Gastrocnemius medialis (tissue), 4 donors: ENCODE measurements around the gene FOXP3. TPM values are rescaled to one million over a fixed set of nuclear protein-coding genes. Genes with fewer than 3 reads are reported as not detected.

Experiments used
- ATAC-seq, 2 donors: fragments of 150-250 bp; one replicate each; pipeline ENCODE4 v1.9.1; 2016
- DNase-seq, 2 donors: peaks; one replicate each; pipeline ENCODE4 v3.0.0-alpha.2; 2019
- H3K27ac ChIP-seq, 4 donors: fragments of 200-600 bp; sonication (generic); 1 replicate in 1 of 4; 2 replicates in 3 of 4; pipeline ENCODE4 v1.5.1; 2016 to 2018; ENCODE audit warnings: mild to moderate bottlenecking in 2 of 4, moderate library complexity in 1 of 4
- H3K27me3 ChIP-seq, 3 donors: fragments of 200-600 bp; sonication (generic) in 2 of 3; 1 replicate in 1 of 3; 2 replicates in 2 of 3; pipeline versions ENCODE4 v1.5.1 to v1.6.0; 2016 to 2019; ENCODE audit warnings: mild to moderate bottlenecking in 1 of 3, moderate library complexity in 1 of 3
- H3K36me3 ChIP-seq, 2 donors: fragments of 200-600 bp; sonication (generic) in 1 of 2; one replicate each; pipeline ENCODE4 v1.5.1; 2017 to 2018
- H3K4me1 ChIP-seq, 2 donors: fragments of 200-600 bp; sonication (generic) in 1 of 2; one replicate each; pipeline ENCODE4 v1.5.1; 2016 to 2017; ENCODE audit warnings: mild to moderate bottlenecking in 2 of 2
- H3K4me3 ChIP-seq, 4 donors: fragments of 200-600 bp; sonication (generic) in 3 of 4; 1 replicate in 1 of 4; 2 replicates in 3 of 4; pipeline ENCODE4 v1.5.1; 2016 to 2019; ENCODE audit warnings: mild to moderate bottlenecking in 2 of 4
- H3K9me3 ChIP-seq, 3 donors: fragments of 200-600 bp; sonication (generic) in 2 of 3; 1 replicate in 1 of 3; 2 replicates in 2 of 3; pipeline ENCODE4 v1.5.1; 2016 to 2019
- POLR2A ChIP-seq, 2 donors: fragments of 450-650 bp; IDR thresholded peaks; one replicate each; pipeline ENCODE4 v1.6.1; 2017; ENCODE audit warnings: antibody characterized with exemption in 2 of 2, mild to moderate bottlenecking in 2 of 2, moderate library complexity in 2 of 2
- in situ Hi-C, 4 donors: fragments of 200-750 bp; cut with MboI; loops; one replicate each; pipeline versions ENCODE4 v1.15.0 to v1.8.0; 2017; ENCODE audit warnings: low sequenced_read_pairs in 4 of 4
- intact Hi-C: fragments of 100-400 bp; cut with DNase I; formaldehyde crosslinking; loops from one replicate; pipeline ENCODE4 v1.15.1; 2023; ENCODE audit warnings: low total_unique reads
- total RNA-seq, 4 donors: library from RNA; depleted of rRNA; stranded (reverse); fragments of >200 nt; gene quantifications; one replicate each; pipeline versions ENCODE4 v1.1.0 to v1.2.3, GENCODE V29; 2016
- TF ChIP-seq, protein P1 (sequence below), 5 experiments: fragments of 450-650 bp in 3 of 5; fragments of 200-600 bp in 2 of 5; sonication (generic) in 2 of 5; IDR thresholded peaks in 4 of 5; conservative IDR thresholded peaks in 1 of 5; 1 replicate in 4 of 5; 2 replicates in 1 of 5; pipeline ENCODE4 v1.5.1; 2016 to 2019; ENCODE audit warnings: antibody characterized with exemption in 5 of 5, mild to moderate bottlenecking in 3 of 5, moderate library complexity in 3 of 5

Gene FOXP3
- total RNA-seq, 4 donors from 2014 or later, result not detected

DNA sequence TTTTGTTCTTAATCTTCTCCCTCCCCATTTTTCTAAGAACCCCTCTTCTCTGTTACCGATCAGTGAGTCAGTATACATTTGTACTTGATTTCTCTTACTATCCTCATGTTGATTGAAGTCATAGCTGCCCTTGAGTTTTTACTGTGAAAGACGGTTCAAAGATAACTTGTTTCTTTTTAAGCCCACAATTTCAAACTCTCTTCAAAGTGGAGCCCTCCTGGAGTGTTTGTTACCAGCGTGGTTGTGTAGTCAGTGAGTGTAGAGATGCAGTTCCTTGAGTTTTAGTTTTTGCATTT lies 13.0 kb upstream of the FOXP3 start:
- in situ Hi-C loops, result no loop called here
- H3K27ac ChIP-seq, result peak overlapping the region in 1 of 4 donors; percentile 52
- no peak overlapping the region for H3K4me3 ChIP-seq
- H3K27me3 ChIP-seq, result no peaks in the 10 kb centered on the region
- no peak for ATAC-seq
- H3K4me1 ChIP-seq, result peaks cover 5 to 6% of the 10 kb centered on the region in 2 donors
- TF ChIP-seq POLR2A (IDR thresholded peaks at IDR 0.05), result no peak
- H3K36me3 ChIP-seq, result no peaks in the 10 kb centered on the region
- intact Hi-C loops, result no loop called here
- no peaks in the 10 kb centered on the region for H3K9me3 ChIP-seq
- no peak for DNase-seq

DNA sequence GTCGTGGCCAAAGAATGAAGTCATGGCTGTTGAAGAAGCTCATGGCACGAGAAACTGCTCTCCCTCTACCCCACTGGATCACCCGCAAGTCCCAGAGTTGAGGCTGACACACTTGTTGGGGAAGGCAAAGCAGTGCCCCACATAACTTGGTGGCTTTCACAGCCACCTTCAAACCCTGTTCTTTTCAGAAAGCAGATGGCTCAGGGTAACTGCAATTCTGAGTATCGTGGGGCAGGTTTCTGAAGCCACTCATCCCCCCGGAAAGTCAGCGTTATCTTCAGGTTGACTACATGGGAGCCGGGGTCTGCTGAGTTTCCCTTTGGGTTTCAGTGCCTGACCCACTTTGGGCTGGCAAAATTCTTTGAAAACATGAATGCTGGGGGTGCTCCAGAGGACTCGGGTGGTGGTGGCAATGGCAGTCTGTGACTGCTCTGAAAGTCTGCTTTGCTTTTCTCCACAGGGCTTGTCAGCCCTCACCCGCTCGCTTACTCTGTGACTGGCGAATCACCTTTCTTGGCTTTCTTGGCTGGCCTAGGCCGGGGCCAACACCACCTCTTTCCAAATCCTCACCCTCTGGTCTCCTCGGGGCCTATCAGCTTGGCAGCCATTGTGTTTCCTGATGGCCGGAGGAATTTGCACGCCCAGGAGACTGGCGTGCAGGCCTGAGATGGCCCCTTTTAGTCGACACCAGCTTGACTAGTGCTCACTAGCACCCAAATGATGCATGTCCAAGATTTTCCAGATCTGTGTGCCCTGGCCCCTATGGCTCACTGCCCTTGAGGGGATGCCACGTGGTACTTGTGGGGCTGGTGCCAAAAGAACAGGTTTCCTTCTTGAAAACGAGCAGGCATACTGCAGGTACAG lies 12.4 kb upstream of the FOXP3 start:
- H3K4me1 ChIP-seq, result peaks cover 9% of the 10 kb centered on the region in 2 donors
- intact Hi-C loops, result no loop called here
- no peaks in the 10 kb centered on the region for H3K9me3 ChIP-seq
- TF ChIP-seq POLR2A (IDR thresholded peaks at IDR 0.05), result no peak
- TF ChIP-seq, protein P1, sequence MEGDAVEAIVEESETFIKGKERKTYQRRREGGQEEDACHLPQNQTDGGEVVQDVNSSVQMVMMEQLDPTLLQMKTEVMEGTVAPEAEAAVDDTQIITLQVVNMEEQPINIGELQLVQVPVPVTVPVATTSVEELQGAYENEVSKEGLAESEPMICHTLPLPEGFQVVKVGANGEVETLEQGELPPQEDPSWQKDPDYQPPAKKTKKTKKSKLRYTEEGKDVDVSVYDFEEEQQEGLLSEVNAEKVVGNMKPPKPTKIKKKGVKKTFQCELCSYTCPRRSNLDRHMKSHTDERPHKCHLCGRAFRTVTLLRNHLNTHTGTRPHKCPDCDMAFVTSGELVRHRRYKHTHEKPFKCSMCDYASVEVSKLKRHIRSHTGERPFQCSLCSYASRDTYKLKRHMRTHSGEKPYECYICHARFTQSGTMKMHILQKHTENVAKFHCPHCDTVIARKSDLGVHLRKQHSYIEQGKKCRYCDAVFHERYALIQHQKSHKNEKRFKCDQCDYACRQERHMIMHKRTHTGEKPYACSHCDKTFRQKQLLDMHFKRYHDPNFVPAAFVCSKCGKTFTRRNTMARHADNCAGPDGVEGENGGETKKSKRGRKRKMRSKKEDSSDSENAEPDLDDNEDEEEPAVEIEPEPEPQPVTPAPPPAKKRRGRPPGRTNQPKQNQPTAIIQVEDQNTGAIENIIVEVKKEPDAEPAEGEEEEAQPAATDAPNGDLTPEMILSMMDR (IDR thresholded peaks at IDR 0.05 in 4 of 5, conservative IDR thresholded peaks at IDR 0.05 in 1 of 5), result no peak
- no peaks in the 10 kb centered on the region for H3K36me3 ChIP-seq
- peak in 1 of 2 donors; percentile 74 for ATAC-seq
- in situ Hi-C loops, result no loop called here
- H3K27me3 ChIP-seq, result no peaks in the 10 kb centered on the region
- no peak overlapping the region for H3K4me3 ChIP-seq
- DNase-seq, result peak in 1 of 2 donors; percentile 21
- peak overlapping the region in 2 of 4 donors; percentile 44 to 52 for H3K27ac ChIP-seq

- no peak for DNase-seq
- no peaks in the 10 kb centered on the region for H3K9me3 ChIP-seq
- no peaks in the 10 kb centered on the region for H3K27me3 ChIP-seq
- ATAC-seq, result no peak
- H3K36me3 ChIP-seq, result no peaks in the 10 kb centered on the region
- peaks cover 9 to 13% of the 10 kb centered on the region in 2 donors for H3K4me1 ChIP-seq
- H3K27ac ChIP-seq, result peak overlapping the region in 1 of 4 donors; percentile 52
- no peak for TF ChIP-seq POLR2A (IDR thresholded peaks at IDR 0.05)
- TF ChIP-seq, protein P1 (IDR thresholded peaks at IDR 0.05 in 4 of 5, conservative IDR thresholded peaks at IDR 0.05 in 1 of 5), result no peak
- in situ Hi-C loops (no loop called here), intact Hi-C loops (no loop called here)
- no peak overlapping the region for H3K4me3 ChIP-seq
Observed at GRCh38 chrX:49276207-49276606, 11.7 kb upstream of the FOXP3 start.

DNA sequence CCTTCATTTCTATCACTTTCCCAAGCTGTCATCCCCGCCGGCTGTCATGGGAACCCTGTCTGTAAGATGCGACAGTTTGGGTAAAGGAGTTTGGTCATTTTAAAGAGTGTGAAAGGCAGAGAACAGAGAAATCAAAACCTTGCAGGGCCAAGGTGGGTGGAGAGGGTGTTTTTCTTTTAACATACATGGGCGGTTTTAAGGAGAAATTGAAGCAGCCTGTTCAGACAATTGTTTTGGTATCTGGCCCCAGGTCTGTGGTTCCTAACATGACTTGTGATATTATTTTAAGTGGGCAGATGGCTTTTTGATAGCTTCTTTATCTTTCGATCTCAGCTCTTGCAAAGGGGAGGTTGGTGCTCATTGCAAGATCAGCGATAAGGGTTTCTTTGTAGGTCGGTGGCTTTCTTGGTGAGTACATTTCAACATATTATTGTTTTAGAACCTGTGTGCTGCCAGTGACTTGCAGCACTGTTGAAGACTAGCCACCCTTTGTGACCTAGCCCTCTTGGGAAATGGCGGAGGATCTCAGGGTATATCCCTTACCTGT lies 8.7 kb upstream of the FOXP3 start:
- H3K27me3 ChIP-seq, result no peaks in the 10 kb centered on the region
- no peaks in the 10 kb centered on the region for H3K9me3 ChIP-seq
- intact Hi-C loops (loop anchor here (5.0 kb wide), 1 partner anchor 471 kb away; the partner anchor contains the start of gene HDAC6), in situ Hi-C loops (no loop called here)
- H3K36me3 ChIP-seq, result no peaks in the 10 kb centered on the region
- H3K4me1 ChIP-seq, result peaks cover 9 to 15% of the 10 kb centered on the region in 2 donors
- H3K27ac ChIP-seq, result no peak overlapping the region
- TF ChIP-seq, protein P1 (IDR thresholded peaks at IDR 0.05 in 4 of 5, conservative IDR thresholded peaks at IDR 0.05 in 1 of 5), result no peak
- no peak for TF ChIP-seq POLR2A (IDR thresholded peaks at IDR 0.05)
- H3K4me3 ChIP-seq, result no peak overlapping the region
- DNase-seq, result no peak
- no peak for ATAC-seq

DNA sequence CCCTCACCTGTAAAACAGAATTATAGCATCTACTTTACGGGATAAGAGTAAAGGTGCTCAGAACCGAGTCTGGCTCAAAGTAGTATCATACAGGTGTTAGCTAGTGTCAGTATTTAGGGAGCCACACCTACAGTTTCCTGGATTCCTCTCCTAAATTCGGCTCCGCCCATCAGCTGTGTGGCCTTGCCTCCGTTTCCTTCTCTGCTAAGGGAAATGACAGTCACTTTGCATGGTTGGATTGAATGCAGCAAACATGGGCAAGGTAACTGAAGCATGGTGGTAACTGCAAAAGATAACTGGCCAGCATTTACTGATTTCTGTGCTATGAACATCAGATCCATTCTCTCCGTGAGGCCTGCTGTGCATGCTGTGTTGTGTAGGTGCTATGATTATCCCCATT lies 7.9 kb upstream of the FOXP3 start:
- Histone ChIP-seq H3K27ac (no peak overlapping the region), H3K4me1 (peaks cover 9 to 15% of the 10 kb centered on the region in 2 donors), H3K27me3 (no peaks in the 10 kb centered on the region), H3K4me3 (no peak overlapping the region), H3K9me3 (no peaks in the 10 kb centered on the region), H3K36me3 (no peaks in the 10 kb centered on the region)
- ATAC-seq (no peak), DNase-seq (no peak)
- intact Hi-C loops, result loop anchor here (5.0 kb wide), 1 partner anchor 470 kb away; the partner anchor contains the start of gene HDAC6
- TF ChIP-seq POLR2A (IDR thresholded peaks at IDR 0.05), result no peak
- TF ChIP-seq, protein P1 (IDR thresholded peaks at IDR 0.05 in 4 of 5, conservative IDR thresholded peaks at IDR 0.05 in 1 of 5), result no peak
- in situ Hi-C loops, result no loop called here
